Calu3 (cell line): ENCODE results near the gene MYL12B. TPM values are rescaled to one million over a fixed set of nuclear protein-coding genes. Genes with fewer than 3 reads are reported as not detected.

Experiments
- BruUV-seq: library from RNA; stranded (reverse); fragments of 400-500 nt; replicated peaks from 2 replicates; lab custom pipeline; 2021; lab: Mats Ljungman, UMichigan
- CTCF ChIA-PET: fragments of 300-600 bp; sonication (Branson Sonifier 250); formaldehyde crosslinking; loops from one replicate; lab custom pipeline; 2022; ENCODE audit warnings: antibody characterized with exemption; lab: Charles Lee
- DNase-seq: peaks from one replicate; pipeline ENCODE4 v3.0.0; 2022
- H3K27ac Mint-ChIP-seq: one replicate; pipeline ENCODE4 v1.8.0; 2022; ENCODE audit warnings: mixed read lengths; ENCODE audit not compliant: unreplicated experiment
- H3K27me3 Mint-ChIP-seq: one replicate; pipeline ENCODE4 v1.8.0; 2022; ENCODE audit warnings: mixed read lengths; ENCODE audit not compliant: unreplicated experiment
- H3K36me3 Mint-ChIP-seq: one replicate; pipeline ENCODE4 v1.8.0; 2022; ENCODE audit warnings: mild to moderate bottlenecking, moderate library complexity, mixed read lengths; ENCODE audit not compliant: insufficient read depth, unreplicated experiment
- H3K4me1 Mint-ChIP-seq: one replicate; pipeline ENCODE4 v1.8.0; 2022; ENCODE audit warnings: mild to moderate bottlenecking, low read depth, mixed read lengths; ENCODE audit not compliant: unreplicated experiment
- H3K4me3 Mint-ChIP-seq: one replicate; pipeline ENCODE4 v1.8.0; 2022; ENCODE audit warnings: mild to moderate bottlenecking, low read depth, moderate library complexity, mixed read lengths; ENCODE audit not compliant: unreplicated experiment
- H3K9me3 Mint-ChIP-seq: one replicate; pipeline ENCODE4 v1.8.0; 2022; ENCODE audit warnings: low read depth, mixed read lengths; ENCODE audit not compliant: unreplicated experiment
- intact Hi-C: fragments of 100-400 bp; cut with micrococcal nuclease; formaldehyde crosslinking; loops from one replicate; pipeline ENCODE4 v1.10.0; 2022; ENCODE audit not compliant: unreplicated experiment
- total RNA-seq: library from RNA; stranded (reverse); gene quantifications from 2 replicates; pipeline ENCODE4 v1.2.3, GENCODE V29; 2022
- TF ChIP-seq, protein P1 (sequence below): fragments of 200-600 bp; IDR thresholded peaks from one replicate; pipeline ENCODE4 v1.8.0; 2022; ENCODE audit warnings: antibody characterized with exemption; ENCODE audit not compliant: unreplicated experiment

MYL12B gene
- total RNA-seq, 1 experiment from 2014 or later = 523 TPM

- DNase-seq = no peak
- no TSS peak for BruUV-seq
- Mint-ChIP-seq H3K4me1 (no peaks in the 10 kb centered on the region), H3K4me3 (no peak overlapping the region), H3K9me3 (no peaks in the 10 kb centered on the region), H3K27me3 (no peaks in the 10 kb centered on the region), H3K27ac (no peak overlapping the region), H3K36me3 (no peaks in the 10 kb centered on the region)
- CTCF ChIA-PET = no interaction called here
- intact Hi-C loops = no loop called here
- TF ChIP-seq, protein P1, sequence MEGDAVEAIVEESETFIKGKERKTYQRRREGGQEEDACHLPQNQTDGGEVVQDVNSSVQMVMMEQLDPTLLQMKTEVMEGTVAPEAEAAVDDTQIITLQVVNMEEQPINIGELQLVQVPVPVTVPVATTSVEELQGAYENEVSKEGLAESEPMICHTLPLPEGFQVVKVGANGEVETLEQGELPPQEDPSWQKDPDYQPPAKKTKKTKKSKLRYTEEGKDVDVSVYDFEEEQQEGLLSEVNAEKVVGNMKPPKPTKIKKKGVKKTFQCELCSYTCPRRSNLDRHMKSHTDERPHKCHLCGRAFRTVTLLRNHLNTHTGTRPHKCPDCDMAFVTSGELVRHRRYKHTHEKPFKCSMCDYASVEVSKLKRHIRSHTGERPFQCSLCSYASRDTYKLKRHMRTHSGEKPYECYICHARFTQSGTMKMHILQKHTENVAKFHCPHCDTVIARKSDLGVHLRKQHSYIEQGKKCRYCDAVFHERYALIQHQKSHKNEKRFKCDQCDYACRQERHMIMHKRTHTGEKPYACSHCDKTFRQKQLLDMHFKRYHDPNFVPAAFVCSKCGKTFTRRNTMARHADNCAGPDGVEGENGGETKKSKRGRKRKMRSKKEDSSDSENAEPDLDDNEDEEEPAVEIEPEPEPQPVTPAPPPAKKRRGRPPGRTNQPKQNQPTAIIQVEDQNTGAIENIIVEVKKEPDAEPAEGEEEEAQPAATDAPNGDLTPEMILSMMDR = no peak
Observed at GRCh38 chr18:3233004-3233403, 28.9 kb upstream of the MYL12B start.

- Mint-ChIP-seq H3K4me1 (no peaks in the 10 kb centered on the region), H3K27me3 (no peaks in the 10 kb centered on the region), H3K4me3 (no peak overlapping the region), H3K9me3 (no peaks in the 10 kb centered on the region), H3K36me3 (no peaks in the 10 kb centered on the region), H3K27ac (no peak overlapping the region)
- BruUV-seq = no TSS peak
- CTCF ChIA-PET = interaction anchor here (0.6 to 1.1 kb wide), 2 partner anchors 12 to 83 kb away, joined by 3 to 5 read pairs; no protein-coding TSS in a partner anchor
- intact Hi-C loops = no loop called here
- TF ChIP-seq, protein P1 = no peak
- no peak for DNase-seq
Observed at GRCh38 chr18:3233433-3234168, 28.3 kb upstream of the MYL12B start.

- TF ChIP-seq, protein P1 = no peak
- Mint-ChIP-seq H3K9me3 (no peaks in the 10 kb centered on the region), H3K4me1 (no peaks in the 10 kb centered on the region), H3K4me3 (no peak overlapping the region), H3K27me3 (no peaks in the 10 kb centered on the region), H3K27ac (no peak overlapping the region), H3K36me3 (no peaks in the 10 kb centered on the region)
- CTCF ChIA-PET = interaction anchor here (0.6 to 1.1 kb wide), 4 partner anchors 11 to 1807 kb away, joined by 3 to 7 read pairs (median 4); no protein-coding TSS in a partner anchor
- intact Hi-C loops = no loop called here
- DNase-seq = no peak
- no TSS peak for BruUV-seq
Observed at GRCh38 chr18:3234457-3234856, 27.5 kb upstream of the MYL12B start.

- no peaks in the 10 kb centered on the region for H3K4me1 Mint-ChIP-seq
- H3K36me3 Mint-ChIP-seq = no peaks in the 10 kb centered on the region
- TF ChIP-seq, protein P1 = no peak
- H3K27me3 Mint-ChIP-seq = no peaks in the 10 kb centered on the region
- no peak overlapping the region for H3K27ac Mint-ChIP-seq
- intact Hi-C loops = no loop called here
- no TSS peak for BruUV-seq
- DNase-seq = no peak
- H3K4me3 Mint-ChIP-seq = no peak overlapping the region
- peaks cover 5% of the 10 kb centered on the region for H3K9me3 Mint-ChIP-seq
- CTCF ChIA-PET = no interaction called here
Observed at GRCh38 chr18:3235846-3236245, 26.1 kb upstream of the MYL12B start.
